Measurements from ENCODE around the gene CAPN3.

- TF ChIP-seq CTCF (IDR thresholded peaks at IDR 0.05 in 4 of 5, conservative IDR thresholded peaks at IDR 0.05 in 1 of 5) (no peak), POLR2A (IDR thresholded peaks at IDR 0.05) (no peak)
Measured at GRCh38 chr15:42338500-42338899, 20.8 kb upstream of the CAPN3 start.
